Smooth muscle cell (in vitro differentiated cells): ENCODE results near the gene ATRNL1. TPM values are rescaled to one million over a fixed set of nuclear protein-coding genes. Genes with fewer than 3 reads are reported as not detected.

ENCODE experiments used
- DNase-seq: peaks from one replicate; lab custom pipeline; 2025; ENCODE audit not compliant: unreplicated experiment; lab: John Stamatoyannopoulos, UW
- H2AFZ ChIP-seq: fragments of 200-600 bp; sonication (generic); 2 replicates; pipeline ENCODE4 v1.6.0; 2016; ENCODE audit warnings: antibody characterized with exemption, low read depth, mild to moderate bottlenecking
- H3F3A ChIP-seq: fragments of 200-600 bp; sonication (generic); 2 replicates; pipeline ENCODE4 v1.6.0; 2017; ENCODE audit warnings: antibody characterized with exemption, low read depth
- H3K27ac ChIP-seq: fragments of 200-600 bp; sonication (generic); 2 replicates; pipeline ENCODE4 v1.5.1; 2016; ENCODE audit warnings: low read depth, mild to moderate bottlenecking
- H3K27me3 ChIP-seq: fragments of 200-600 bp; sonication (generic); 2 replicates; pipeline ENCODE4 v1.6.1; 2016; ENCODE audit warnings: low read depth, mild to moderate bottlenecking
- H3K36me3 ChIP-seq: fragments of 200-600 bp; sonication (generic); 2 replicates; pipeline ENCODE4 v1.5.1; 2016; ENCODE audit warnings: low read depth
- H3K4me1 ChIP-seq: fragments of 200-600 bp; sonication (generic); 2 replicates; pipeline ENCODE4 v1.5.1; 2016; ENCODE audit warnings: low read depth
- H3K4me2 ChIP-seq: fragments of 200-600 bp; sonication (generic); 2 replicates; pipeline ENCODE4 v1.6.0; 2016; ENCODE audit warnings: mild to moderate bottlenecking
- H3K4me3 ChIP-seq: fragments of 200-600 bp; sonication (generic); 2 replicates; pipeline ENCODE4 v1.5.1; 2016; ENCODE audit warnings: mild to moderate bottlenecking
- H3K79me2 ChIP-seq: fragments of 200-600 bp; sonication (generic); 2 replicates; pipeline ENCODE4 v1.6.0; 2016; ENCODE audit warnings: low read depth, mild to moderate bottlenecking
- H3K9ac ChIP-seq: fragments of 200-600 bp; sonication (generic); 2 replicates; pipeline ENCODE4 v1.6.0; 2016; ENCODE audit warnings: low read depth
- H3K9me3 ChIP-seq: fragments of 200-600 bp; sonication (generic); replicated peaks from 2 replicates; pipeline ENCODE4 v1.5.1; 2016; ENCODE audit warnings: low read depth
- H4K20me1 ChIP-seq: fragments of 200-600 bp; sonication (generic); 2 replicates; pipeline ENCODE4 v1.6.0; 2016; ENCODE audit warnings: low read depth
- CTCF ChIP-seq: fragments of 200-600 bp; sonication (generic); IDR thresholded peaks from 2 replicates; pipeline ENCODE4 v1.5.1; 2017; ENCODE audit warnings: borderline replicate concordance, mild to moderate bottlenecking, antibody characterized with exemption; ENCODE audit not compliant: insufficient read depth, poor library complexity, severe bottlenecking
- WGBS: methylation state at CpG from one replicate; pipeline ENCODE4 v1.1.7; 2016; ENCODE audit warnings: low lambda C conversion rate; 5-methylcytosine and 5-hydroxymethylcytosine counted together
- polyA plus RNA-seq: library from polyadenylated mRNA; unstranded; fragments of >200 nt; fragmentation: Nextera tagmentation; extraction: Ambion mirVana; gene quantifications from 2 replicates; pipeline ENCODE4 v1.2.1, GENCODE V29; 2016
- total RNA-seq: library from RNA; depleted of rRNA; stranded (reverse); fragments of >200 nt; gene quantifications from 2 replicates; pipeline ENCODE4 v1.2.3, GENCODE V29; 2014

ATRNL1 gene
- total and polyA plus RNA-seq, 2 experiments from 2014 or later: 2.7 to 14.9 TPM

DNA sequence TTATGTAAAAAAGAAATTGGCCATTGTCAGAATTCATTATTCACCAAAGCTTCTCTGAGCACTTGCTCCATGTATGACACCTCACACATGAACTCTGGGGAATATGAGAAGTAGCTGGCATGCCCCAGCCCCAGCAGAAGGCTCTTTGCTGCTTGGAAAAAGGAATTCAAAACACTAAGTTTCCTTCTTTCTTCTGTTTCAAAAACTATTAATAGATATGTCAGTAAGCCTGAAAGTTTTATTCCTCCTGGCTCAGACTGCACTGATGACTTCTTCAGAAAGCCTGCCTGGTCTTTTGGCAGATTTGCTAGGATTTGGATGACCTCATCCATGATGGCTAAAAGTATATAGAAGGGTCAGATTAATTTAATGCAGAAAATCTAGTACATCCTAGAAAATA is 668.9 kb downstream of the ATRNL1 start:
- H3K4me3 ChIP-seq: no peak overlapping the region
- H3K27ac ChIP-seq: no peak overlapping the region
- no peak for TF ChIP-seq CTCF
- H3K9ac ChIP-seq: no peak overlapping the region
- no peaks in the 10 kb centered on the region for H4K20me1 ChIP-seq
- H3F3A ChIP-seq: no peaks in the 10 kb centered on the region
- no peak overlapping the region for H2AFZ ChIP-seq
- H3K4me2 ChIP-seq: no peak overlapping the region
- no peaks in the 10 kb centered on the region for H3K36me3 ChIP-seq
- no peak for DNase-seq
- no peaks in the 10 kb centered on the region for H3K27me3 ChIP-seq
- H3K79me2 ChIP-seq: no peaks in the 10 kb centered on the region
- H3K9me3 ChIP-seq: no peaks in the 10 kb centered on the region
- H3K4me1 ChIP-seq: peaks cover 13% of the 10 kb centered on the region

DNA sequence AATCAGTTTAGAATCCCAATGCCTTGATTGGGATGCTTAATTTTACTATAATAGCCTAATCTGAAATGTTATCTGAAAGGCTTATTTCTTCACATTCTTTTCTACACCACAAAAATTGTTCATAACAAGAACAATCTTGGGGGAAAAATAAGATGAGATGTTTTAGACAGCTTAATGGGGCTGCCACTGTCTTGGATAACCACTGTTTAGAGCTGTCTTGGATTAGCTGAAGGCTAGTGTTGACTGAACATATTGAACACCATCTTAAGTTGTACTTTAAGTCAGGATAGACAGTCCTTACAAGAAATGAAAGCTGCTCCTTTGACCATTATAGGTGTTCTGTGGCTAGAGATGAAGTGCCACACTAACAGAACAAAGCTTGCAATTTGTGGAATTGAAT is 678.6 kb downstream of the ATRNL1 start:
- TF ChIP-seq CTCF: no peak
- H3K4me2 ChIP-seq: no peak overlapping the region
- H4K20me1 ChIP-seq: no peaks in the 10 kb centered on the region
- no peak overlapping the region for H2AFZ ChIP-seq
- H3K9ac ChIP-seq: no peak overlapping the region
- no peaks in the 10 kb centered on the region for H3K9me3 ChIP-seq
- H3K4me3 ChIP-seq: no peak overlapping the region
- H3K27ac ChIP-seq: no peak overlapping the region
- DNase-seq: no peak
- no peaks in the 10 kb centered on the region for H3K79me2 ChIP-seq
- no peaks in the 10 kb centered on the region for H3F3A ChIP-seq
- H3K4me1 ChIP-seq: no peaks in the 10 kb centered on the region
- H3K27me3 ChIP-seq: no peaks in the 10 kb centered on the region
- H3K36me3 ChIP-seq: no peaks in the 10 kb centered on the region

DNA sequence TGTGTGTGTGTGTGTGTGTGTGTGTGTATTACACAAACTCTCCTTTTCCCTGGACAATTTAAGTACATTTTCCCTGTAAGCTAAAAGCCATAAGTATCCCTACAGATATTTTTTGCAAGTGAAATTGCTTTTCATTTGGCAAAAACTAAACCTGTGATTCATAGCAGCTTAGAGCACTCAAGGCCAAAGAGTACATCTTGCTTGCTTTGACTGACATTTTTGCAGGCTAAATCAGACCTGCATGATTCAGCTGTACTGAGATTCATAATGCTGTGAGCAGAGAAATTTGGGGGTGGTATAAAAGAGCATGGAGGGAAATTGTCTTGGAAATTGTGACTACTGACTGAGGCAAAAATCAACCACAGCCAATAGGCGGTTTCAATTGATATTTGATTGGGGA is 679.4 kb downstream of the ATRNL1 start:
- no peak overlapping the region for H3K4me3 ChIP-seq
- H3K4me1 ChIP-seq: no peaks in the 10 kb centered on the region
- TF ChIP-seq CTCF: no peak
- no peak overlapping the region for H3K27ac ChIP-seq
- H2AFZ ChIP-seq: no peak overlapping the region
- H3K4me2 ChIP-seq: no peak overlapping the region
- no peaks in the 10 kb centered on the region for H4K20me1 ChIP-seq
- no peak overlapping the region for H3K9ac ChIP-seq
- no peaks in the 10 kb centered on the region for H3F3A ChIP-seq
- 96% methylated on average over 1 of the region's 1 CpG for WGBS
- no peaks in the 10 kb centered on the region for H3K36me3 ChIP-seq
- no peaks in the 10 kb centered on the region for H3K9me3 ChIP-seq
- H3K79me2 ChIP-seq: no peaks in the 10 kb centered on the region
- H3K27me3 ChIP-seq: no peaks in the 10 kb centered on the region
- DNase-seq: no peak

GRCh38 chr10:115773832-115774231 is 680.7 kb downstream of the ATRNL1 start:
- no peak overlapping the region for H3K4me2 ChIP-seq
- no peaks in the 10 kb centered on the region for H3K79me2 ChIP-seq
- no peaks in the 10 kb centered on the region for H3K4me1 ChIP-seq
- no peaks in the 10 kb centered on the region for H3K9me3 ChIP-seq
- no peak overlapping the region for H3K27ac ChIP-seq
- H3K4me3 ChIP-seq: no peak overlapping the region
- no peak for TF ChIP-seq CTCF
- H3F3A ChIP-seq: no peaks in the 10 kb centered on the region
- no peak overlapping the region for H3K9ac ChIP-seq
- DNase-seq: no peak
- WGBS: 98% methylated on average over 2 of the region's 2 CpGs
- no peaks in the 10 kb centered on the region for H3K36me3 ChIP-seq
- H2AFZ ChIP-seq: no peak overlapping the region
- H3K27me3 ChIP-seq: no peaks in the 10 kb centered on the region
- H4K20me1 ChIP-seq: no peaks in the 10 kb centered on the region
